ENCODE measurements around the gene EBLN1. TPM values are rescaled to one million over a fixed set of nuclear protein-coding genes. Genes with fewer than 3 reads are reported as not detected.

EBLN1 gene
- total and polyA plus RNA-seq, 9 of the 15 experiments (the other 6 are each of a cell fraction or from before 2014, with no cell fraction given): 0.06 to 3.1 (median 0.80) TPM

DNA sequence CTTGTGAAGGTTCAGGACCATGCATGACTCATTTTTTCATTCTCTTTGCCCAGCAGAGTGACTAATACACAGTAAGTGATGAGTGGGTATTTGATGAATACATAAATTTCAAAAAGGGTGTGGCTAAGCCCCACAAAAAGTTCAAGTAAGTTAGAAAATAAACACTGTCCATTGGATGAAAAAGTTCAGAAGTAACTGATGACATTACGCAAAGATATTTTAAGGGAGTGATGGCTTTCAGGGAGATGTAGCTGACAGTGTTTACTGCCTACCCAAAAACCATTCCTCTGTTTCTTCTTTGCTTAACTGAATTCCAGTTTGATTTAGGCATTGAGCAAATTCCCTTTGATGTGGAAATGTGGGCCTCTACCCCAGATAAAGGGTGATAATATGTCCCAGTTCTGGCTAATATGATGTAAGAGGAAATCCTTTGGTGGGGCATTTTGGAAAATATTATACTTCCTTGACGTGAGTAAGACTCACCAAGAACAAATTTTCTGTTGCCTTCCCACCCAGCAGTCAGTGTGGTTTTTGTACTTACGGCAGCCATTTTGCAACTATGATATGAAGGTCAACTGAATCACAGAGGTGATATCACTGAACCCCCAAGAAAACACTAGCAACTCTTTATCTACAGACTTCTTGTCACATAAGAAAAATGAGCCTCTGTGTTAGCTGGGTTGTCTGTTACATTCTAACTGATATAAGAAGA is 29.0 kb upstream of the EBLN1 start (continued):
- no peak for TF ChIP-seq NR2C1 (IDR thresholded peaks at IDR 0.05)
- TF ChIP-seq NR2C1 (tag; IDR thresholded peaks at IDR 0.05): peak; percentile 56; the same call in 1 of the 2 replicates
- TF ChIP-seq JUND (IDR thresholded peaks at IDR 0.05; ENCODE audit: borderline replicate concordance, low read depth, low read length): peak; percentile 63; the same call in 1 of the 2 replicates
- TF ChIP-seq JUND (tag; IDR thresholded peaks at IDR 0.05; ENCODE audit: borderline replicate concordance, low read depth, low read length): peak; percentile 18; the same call in 2 of the 3 replicates
- no peak for TF ChIP-seq L3MBTL2 (IDR thresholded peaks at IDR 0.05)
- TF ChIP-seq ZC3H8 (IDR thresholded peaks at IDR 0.05): no peak
- TF ChIP-seq KDM1A (IDR thresholded peaks at IDR 0.05): no peak
- no peak for TF ChIP-seq RBM17 (IDR thresholded peaks at IDR 0.05; ENCODE audit: borderline replicate concordance, low read depth, low read length)
- TF ChIP-seq CEBPB (tag; IDR thresholded peaks at IDR 0.05): peak; percentile 51; the same call in 1 of the 2 replicates
- no peak for TF ChIP-seq ATF7 (IDR thresholded peaks at IDR 0.05)
- TF ChIP-seq NEUROD1 (IDR thresholded peaks at IDR 0.05; ENCODE audit: borderline replicate concordance, low read depth, low read length, partially characterized antibody): no peak
- no peak for TF ChIP-seq KAT8 (IDR thresholded peaks at IDR 0.05; ENCODE audit: low read depth)
- TF ChIP-seq DMBX1 (CRISPR knock-in tag; IDR thresholded peaks at IDR 0.05; ENCODE audit: borderline replicate concordance): no peak
- peak; percentile 30; the same call in 1 of the 2 replicates for TF ChIP-seq DDX20 (tag; IDR thresholded peaks at IDR 0.05; ENCODE audit: low read depth)
- TF ChIP-seq, protein P1, sequence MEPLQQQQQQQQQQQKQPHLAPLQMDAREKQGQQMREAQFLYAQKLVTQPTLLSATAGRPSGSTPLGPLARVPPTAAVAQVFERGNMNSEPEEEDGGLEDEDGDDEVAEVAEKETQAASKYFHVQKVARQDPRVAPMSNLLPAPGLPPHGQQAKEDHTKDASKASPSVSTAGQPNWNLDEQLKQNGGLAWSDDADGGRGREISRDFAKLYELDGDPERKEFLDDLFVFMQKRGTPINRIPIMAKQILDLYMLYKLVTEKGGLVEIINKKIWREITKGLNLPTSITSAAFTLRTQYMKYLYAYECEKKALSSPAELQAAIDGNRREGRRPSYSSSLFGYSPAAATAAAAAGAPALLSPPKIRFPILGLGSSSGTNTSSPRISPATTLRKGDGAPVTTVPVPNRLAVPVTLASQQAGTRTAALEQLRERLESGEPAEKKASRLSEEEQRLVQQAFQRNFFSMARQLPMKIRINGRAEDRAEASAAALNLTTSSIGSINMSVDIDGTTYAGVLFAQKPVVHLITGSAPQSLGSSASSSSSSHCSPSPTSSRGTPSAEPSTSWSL (CRISPR knock-in tag; IDR thresholded peaks at IDR 0.05; ENCODE audit: borderline replicate concordance): no peak
- TF ChIP-seq TRIM28 (IDR thresholded peaks at IDR 0.05): no peak
- TF ChIP-seq GTF2E2 (tag; IDR thresholded peaks at IDR 0.05): no peak
- TF ChIP-seq DPF2 (IDR thresholded peaks at IDR 0.05): no peak
- no peak for TF ChIP-seq ATF1 (CRISPR knock-in tag; IDR thresholded peaks at IDR 0.05)
- TF ChIP-seq ATF1 (tag; IDR thresholded peaks at IDR 0.05): peak; percentile 36; the same call in 1 of the 2 replicates
- no peak for TF ChIP-seq HNRNPL (IDR thresholded peaks at IDR 0.05; ENCODE audit: low read depth, low read length)
- TF ChIP-seq LARP7 (IDR thresholded peaks at IDR 0.05): no peak
- TF ChIP-seq SMARCB1 (IDR thresholded peaks at IDR 0.05; ENCODE audit: insufficient read length, low read depth): no peak
- TF ChIP-seq GTF2F1 (IDR thresholded peaks at IDR 0.05; ENCODE audit: low read depth, low read length): no peak
- TF ChIP-seq ZNF785 (CRISPR knock-in tag; IDR thresholded peaks at IDR 0.05): no peak
- TF ChIP-seq, protein P2, sequence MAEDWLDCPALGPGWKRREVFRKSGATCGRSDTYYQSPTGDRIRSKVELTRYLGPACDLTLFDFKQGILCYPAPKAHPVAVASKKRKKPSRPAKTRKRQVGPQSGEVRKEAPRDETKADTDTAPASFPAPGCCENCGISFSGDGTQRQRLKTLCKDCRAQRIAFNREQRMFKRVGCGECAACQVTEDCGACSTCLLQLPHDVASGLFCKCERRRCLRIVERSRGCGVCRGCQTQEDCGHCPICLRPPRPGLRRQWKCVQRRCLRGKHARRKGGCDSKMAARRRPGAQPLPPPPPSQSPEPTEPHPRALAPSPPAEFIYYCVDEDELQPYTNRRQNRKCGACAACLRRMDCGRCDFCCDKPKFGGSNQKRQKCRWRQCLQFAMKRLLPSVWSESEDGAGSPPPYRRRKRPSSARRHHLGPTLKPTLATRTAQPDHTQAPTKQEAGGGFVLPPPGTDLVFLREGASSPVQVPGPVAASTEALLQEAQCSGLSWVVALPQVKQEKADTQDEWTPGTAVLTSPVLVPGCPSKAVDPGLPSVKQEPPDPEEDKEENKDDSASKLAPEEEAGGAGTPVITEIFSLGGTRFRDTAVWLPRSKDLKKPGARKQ (CRISPR knock-in tag; IDR thresholded peaks at IDR 0.05): no peak
- no peak for TF ChIP-seq PRMT5 (CRISPR knock-in tag; IDR thresholded peaks at IDR 0.05)
- no peak for TF ChIP-seq FOXA1 (IDR thresholded peaks at IDR 0.05; ENCODE audit: borderline replicate concordance)
- peak; percentile 21 for TF ChIP-seq CCNT2 (IDR thresholded peaks at IDR 0.05; ENCODE audit: borderline replicate concordance, extremely low read depth, insufficient read length, low read depth, low read length)
- TF ChIP-seq ZNF23 (CRISPR knock-in tag; IDR thresholded peaks at IDR 0.05): no peak
- no peak for TF ChIP-seq ZFP30 (CRISPR knock-in tag; IDR thresholded peaks at IDR 0.05; ENCODE audit: borderline replicate concordance)

All from K562 (cell line).